Activated T-helper 2 cell treated with anti-CD3 and anti-CD28 coated beads, Interferon-gamma antibody, Interleukin-2, Interleukin-4, amounts not matched to agents 10 μg/mL and 5 μg/mL and 100 μg/mL, durations not matched to agents 14 hours and 24 hours and 36 hours (primary cell): ENCODE measurements around the gene SMPD3. TPM values are rescaled to one million over a fixed set of nuclear protein-coding genes. Genes with fewer than 3 reads are reported as not detected.

Experiments used
- DNase-seq: peaks from one replicate; pipeline ENCODE4 v3.0.0; 2021; ENCODE audit warnings: low spot score
- H3K27ac Mint-ChIP-seq: one replicate; pipeline ENCODE4 v1.8.0; 2021; ENCODE audit warnings: mixed read lengths
- H3K27me3 Mint-ChIP-seq: one replicate; pipeline ENCODE4 v1.8.0; 2021; ENCODE audit warnings: low read depth, mixed read lengths
- H3K36me3 Mint-ChIP-seq: one replicate; pipeline ENCODE4 v1.8.0; 2021; ENCODE audit warnings: low read depth, mixed read lengths
- H3K4me1 Mint-ChIP-seq: one replicate; pipeline ENCODE4 v1.8.0; 2021; ENCODE audit warnings: low read depth, mixed read lengths
- H3K4me3 Mint-ChIP-seq: one replicate; pipeline ENCODE4 v1.8.0; 2021; ENCODE audit warnings: low read depth, mild to moderate bottlenecking, moderate library complexity, mixed read lengths
- H3K9me3 Mint-ChIP-seq: one replicate; pipeline ENCODE4 v1.8.0; 2021; ENCODE audit warnings: mixed read lengths
- intact Hi-C: fragments of 100-400 bp; cut with micrococcal nuclease; formaldehyde crosslinking; loops from one replicate; pipeline ENCODE4 v1.15.1; 2023
- total RNA-seq: library from RNA; stranded (reverse); gene quantifications from 2 replicates; pipeline ENCODE4 v1.2.3, GENCODE V29; 2022

SMPD3 gene
- total RNA-seq, 1 donor from 2014 or later = 0.07 TPM

GRCh38 chr16:68423771-68424170, 24.5 kb downstream of the SMPD3 start:
- Mint-ChIP-seq H3K4me3 (no peak overlapping the region), H3K27me3 (peaks cover 31% of the 10 kb centered on the region), H3K27ac (no peak overlapping the region), H3K36me3 (no peaks in the 10 kb centered on the region), H3K9me3 (no peaks in the 10 kb centered on the region), H3K4me1 (peaks cover 6% of the 10 kb centered on the region)
- no peak for DNase-seq
- intact Hi-C loops = no loop called here

DNA sequence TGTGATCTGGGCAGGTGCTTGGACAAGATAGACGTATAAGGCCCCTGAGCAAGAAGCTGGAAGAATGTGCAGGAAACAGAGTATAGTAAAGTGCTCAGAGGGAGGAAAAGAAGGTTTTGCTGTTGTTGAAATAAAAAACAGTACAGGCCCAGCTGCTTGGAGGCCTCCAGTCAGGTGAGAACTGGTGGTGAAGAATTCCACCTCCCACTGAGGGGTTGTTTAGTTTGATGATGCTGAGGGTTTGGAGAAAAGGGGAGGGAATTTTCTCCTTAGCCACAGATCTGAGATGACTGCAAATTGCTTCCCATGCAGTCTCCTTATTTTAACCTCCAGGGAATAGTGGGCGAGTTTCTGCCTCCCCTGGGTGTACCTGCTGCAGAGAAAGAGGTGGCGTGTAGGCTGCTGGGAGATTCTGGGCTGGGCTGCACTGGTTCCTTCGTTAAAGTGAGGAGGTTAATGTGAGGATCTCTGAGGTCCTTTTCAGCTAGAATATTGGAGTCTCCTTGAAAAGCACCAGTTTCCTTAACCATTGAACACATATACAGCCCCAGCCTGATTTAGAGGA, 25.8 kb downstream of the SMPD3 start:
- no peak for DNase-seq
- intact Hi-C loops = no loop called here
- Mint-ChIP-seq H3K27me3 (peaks cover 26% of the 10 kb centered on the region), H3K27ac (no peak overlapping the region), H3K9me3 (no peaks in the 10 kb centered on the region), H3K4me3 (no peak overlapping the region), H3K36me3 (no peaks in the 10 kb centered on the region), H3K4me1 (peaks cover 19% of the 10 kb centered on the region)

- no peak for DNase-seq
- no peak overlapping the region for H3K27ac Mint-ChIP-seq
- peaks cover 26% of the 10 kb centered on the region for H3K4me1 Mint-ChIP-seq
- H3K9me3 Mint-ChIP-seq = no peaks in the 10 kb centered on the region
- H3K27me3 Mint-ChIP-seq = peaks cover 21% of the 10 kb centered on the region
- no peaks in the 10 kb centered on the region for H3K36me3 Mint-ChIP-seq
- H3K4me3 Mint-ChIP-seq = no peak overlapping the region
- intact Hi-C loops = no loop called here
Observed at GRCh38 chr16:68421076-68421475, 27.2 kb downstream of the SMPD3 start.

DNA sequence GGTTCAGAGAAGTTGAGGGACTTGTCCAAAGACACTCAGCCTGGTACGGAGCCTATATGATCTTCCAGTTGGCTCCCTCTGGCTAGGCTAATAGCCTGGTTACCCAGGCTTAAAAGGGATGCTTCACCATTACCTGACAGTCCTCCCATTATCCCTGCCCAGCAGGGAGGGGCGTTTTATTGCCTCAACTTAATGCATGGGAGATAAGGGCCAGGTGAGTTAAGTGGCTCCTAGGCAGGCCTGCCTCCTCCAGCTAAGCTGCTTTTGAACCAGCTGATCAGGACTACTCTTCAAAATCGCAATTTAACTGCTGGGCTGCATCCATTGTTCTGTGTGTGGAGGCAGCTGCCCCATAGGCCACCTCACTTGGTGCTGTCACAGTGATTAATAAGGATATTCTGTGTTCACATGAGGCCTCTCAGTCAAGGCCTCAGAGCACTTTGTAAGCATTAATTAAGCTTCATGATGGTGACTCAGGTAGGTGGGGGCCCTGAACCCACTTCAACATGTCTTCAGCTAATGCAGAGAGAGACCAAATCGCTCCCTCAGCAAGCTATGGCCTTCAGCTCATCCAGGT, 27.9 kb downstream of the SMPD3 start:
- Mint-ChIP-seq H3K27ac (no peak overlapping the region), H3K9me3 (no peaks in the 10 kb centered on the region), H3K36me3 (no peaks in the 10 kb centered on the region), H3K4me1 (peaks cover 26% of the 10 kb centered on the region), H3K27me3 (peaks cover 15% of the 10 kb centered on the region), H3K4me3 (no peak overlapping the region)
- intact Hi-C loops = no loop called here
- no peak for DNase-seq

GRCh38 chr16:68417711-68418301, 30.5 kb downstream of the SMPD3 start:
- peak; percentile 78 for DNase-seq
- H3K36me3 Mint-ChIP-seq = no peaks in the 10 kb centered on the region
- H3K27me3 Mint-ChIP-seq = peaks cover 20% of the 10 kb centered on the region
- H3K4me1 Mint-ChIP-seq = peaks cover 26% of the 10 kb centered on the region
- no peaks in the 10 kb centered on the region for H3K9me3 Mint-ChIP-seq
- intact Hi-C loops = loop anchor here (1.0 kb wide), 1 partner anchor 30 kb away; the partner anchor contains the start of gene SMPD3
- H3K27ac Mint-ChIP-seq = peak overlapping the region; percentile 72
- H3K4me3 Mint-ChIP-seq = peak overlapping the region; percentile 48

DNA sequence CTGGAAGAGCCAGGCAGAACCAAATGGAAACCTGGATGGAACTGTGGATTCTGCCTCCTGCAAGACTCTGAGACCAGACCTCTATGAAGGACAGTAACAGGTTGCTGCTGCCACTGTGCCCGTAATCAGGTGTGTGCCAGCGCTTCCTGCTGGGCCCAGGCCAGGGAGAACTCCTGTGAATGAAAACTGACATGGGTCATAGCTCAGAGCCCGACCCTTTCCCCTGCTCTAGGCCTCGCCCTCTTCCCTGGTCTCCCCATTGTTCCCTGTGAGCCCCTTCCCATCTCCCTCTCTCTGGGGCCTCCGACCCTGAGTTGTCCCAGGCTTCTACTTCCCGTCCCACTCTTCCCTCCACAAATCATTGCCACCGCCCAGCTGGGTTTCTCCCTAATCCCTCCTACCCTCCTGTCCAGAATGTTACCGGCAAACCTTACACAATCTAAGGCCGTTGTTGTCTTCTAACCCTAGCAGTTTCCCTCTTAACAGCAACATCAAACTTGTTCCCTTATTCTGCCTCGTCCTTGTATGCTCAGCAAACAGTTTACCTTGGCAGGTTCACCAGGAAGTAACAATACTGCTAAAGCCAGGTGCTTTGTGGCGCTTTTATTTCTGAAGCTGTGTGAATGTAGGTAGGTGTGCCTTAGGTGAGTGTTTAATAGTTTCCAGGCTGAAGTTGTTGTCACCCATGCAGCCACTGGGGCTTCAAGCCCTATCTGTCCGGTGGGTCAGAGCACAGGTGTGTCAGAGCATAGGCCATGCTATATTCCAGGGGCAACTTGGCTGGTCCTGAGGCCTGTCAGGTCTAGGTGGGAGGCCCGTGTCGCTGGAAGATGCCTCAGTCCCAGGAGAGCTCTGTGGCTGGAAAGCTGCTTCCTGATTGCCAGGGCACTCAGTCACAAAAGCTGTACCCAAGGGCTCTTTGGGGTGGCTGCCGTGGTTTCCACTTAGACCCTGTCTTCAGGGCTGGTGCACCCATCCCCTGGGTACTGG, 32.0 kb downstream of the SMPD3 start:
- peaks cover 23% of the 10 kb centered on the region for H3K27me3 Mint-ChIP-seq

GRCh38 chr16:68414581-68414980, 33.7 kb downstream of the SMPD3 start:
- Mint-ChIP-seq H3K4me3 (no peak overlapping the region), H3K36me3 (no peaks in the 10 kb centered on the region), H3K9me3 (no peaks in the 10 kb centered on the region), H3K27ac (no peak overlapping the region), H3K27me3 (peaks cover 27% of the 10 kb centered on the region), H3K4me1 (peaks cover 29% of the 10 kb centered on the region)
- no peak for DNase-seq
- intact Hi-C loops = no loop called here

More for the DNA sequence above, 32.0 kb downstream of the SMPD3 start:
- intact Hi-C loops = no loop called here
- Mint-ChIP-seq H3K4me1 (peaks cover 27% of the 10 kb centered on the region), H3K27ac (no peak overlapping the region), H3K9me3 (no peaks in the 10 kb centered on the region), H3K36me3 (no peaks in the 10 kb centered on the region), H3K4me3 (no peak overlapping the region)
- no peak for DNase-seq

GRCh38 chr16:68412061-68412460, 36.2 kb downstream of the SMPD3 start:
- no peaks in the 10 kb centered on the region for H3K36me3 Mint-ChIP-seq

GRCh38 chr16:68411086-68411485, 37.2 kb downstream of the SMPD3 start:
- H3K9me3 Mint-ChIP-seq = no peaks in the 10 kb centered on the region
- no peak overlapping the region for H3K4me3 Mint-ChIP-seq
- intact Hi-C loops = no loop called here
- H3K36me3 Mint-ChIP-seq = no peaks in the 10 kb centered on the region
- H3K4me1 Mint-ChIP-seq = peaks cover 3% of the 10 kb centered on the region
- H3K27ac Mint-ChIP-seq = no peak overlapping the region
- peaks cover 42% of the 10 kb centered on the region for H3K27me3 Mint-ChIP-seq
- DNase-seq = no peak

More at GRCh38 chr16:68412061-68412460, 36.2 kb downstream of the SMPD3 start:
- intact Hi-C loops = no loop called here
- no peak overlapping the region for H3K4me3 Mint-ChIP-seq
- no peak overlapping the region for H3K27ac Mint-ChIP-seq
- H3K9me3 Mint-ChIP-seq = no peaks in the 10 kb centered on the region
- DNase-seq = no peak
- H3K4me1 Mint-ChIP-seq = peaks cover 6% of the 10 kb centered on the region
- H3K27me3 Mint-ChIP-seq = peaks cover 36% of the 10 kb centered on the region

GRCh38 chr16:68408967-68409366, 39.3 kb downstream of the SMPD3 start:
- DNase-seq = no peak
- H3K4me3 Mint-ChIP-seq = no peak overlapping the region
- peaks cover 3% of the 10 kb centered on the region for H3K4me1 Mint-ChIP-seq
- H3K9me3 Mint-ChIP-seq = no peaks in the 10 kb centered on the region
- intact Hi-C loops = no loop called here
- H3K27me3 Mint-ChIP-seq = peaks cover 37% of the 10 kb centered on the region
- H3K27ac Mint-ChIP-seq = no peak overlapping the region
- H3K36me3 Mint-ChIP-seq = no peaks in the 10 kb centered on the region

DNA sequence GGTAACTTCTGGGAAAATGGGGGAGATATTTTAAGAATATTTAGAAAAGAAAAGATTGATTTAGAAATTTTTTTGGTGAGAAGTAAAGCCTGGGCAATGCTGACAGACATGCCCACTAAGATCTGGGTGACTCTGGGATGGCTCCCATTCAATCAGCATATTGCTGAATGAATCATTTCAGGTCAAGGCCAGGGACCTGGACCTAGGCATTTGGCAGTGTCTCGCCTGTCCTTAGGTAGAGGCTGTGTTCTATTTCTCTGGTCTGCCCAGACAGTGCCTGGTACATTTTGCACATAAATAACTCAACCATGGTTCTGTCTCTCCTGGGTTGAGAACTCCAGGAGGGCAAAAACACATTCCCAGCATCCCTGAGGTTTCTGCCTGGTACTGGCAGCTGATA, 39.9 kb downstream of the SMPD3 start:
- H3K4me3 Mint-ChIP-seq = no peak overlapping the region
- no peaks in the 10 kb centered on the region for H3K36me3 Mint-ChIP-seq
- peaks cover 3% of the 10 kb centered on the region for H3K4me1 Mint-ChIP-seq
- H3K9me3 Mint-ChIP-seq = no peaks in the 10 kb centered on the region
- peaks cover 32% of the 10 kb centered on the region for H3K27me3 Mint-ChIP-seq
- no peak overlapping the region for H3K27ac Mint-ChIP-seq
- DNase-seq = no peak
- intact Hi-C loops = no loop called here

DNA sequence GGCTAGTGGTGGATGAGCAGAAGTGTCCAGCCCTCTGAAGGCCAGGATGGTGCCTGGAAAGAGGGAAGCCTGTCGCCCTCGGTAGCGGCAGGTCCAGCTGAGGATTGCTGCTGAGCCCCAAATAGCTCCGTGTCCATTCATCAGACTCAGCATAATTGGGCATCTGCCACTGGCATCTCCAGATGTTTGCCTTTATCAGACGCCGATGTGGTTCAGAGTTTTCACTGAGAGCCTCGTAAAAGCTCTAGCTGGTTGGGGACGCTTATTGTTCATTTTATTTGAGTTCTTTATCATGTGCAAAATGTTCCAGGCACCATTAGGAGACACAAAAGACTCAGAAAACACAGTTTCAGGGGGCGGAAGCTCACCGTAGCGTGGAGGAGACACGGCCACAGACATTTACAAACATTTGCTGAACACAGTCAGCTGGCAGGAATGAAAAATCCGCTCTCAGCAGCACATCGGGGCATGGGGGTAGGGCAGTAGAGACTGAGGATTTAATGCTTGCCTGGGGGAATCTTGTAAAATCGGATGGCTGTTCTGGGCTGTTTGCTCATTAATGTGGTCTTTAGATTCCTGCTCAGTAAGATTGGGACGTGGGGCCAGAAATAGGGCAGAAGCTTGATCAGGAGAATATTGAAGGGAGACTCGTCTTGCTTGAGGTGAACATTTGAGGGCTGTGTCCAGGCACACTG, 41.7 kb downstream of the SMPD3 start:
- Mint-ChIP-seq H3K27me3 (peaks cover 26% of the 10 kb centered on the region), H3K9me3 (no peaks in the 10 kb centered on the region), H3K4me1 (peaks cover 7% of the 10 kb centered on the region), H3K27ac (no peak overlapping the region), H3K36me3 (no peaks in the 10 kb centered on the region), H3K4me3 (no peak overlapping the region)
- DNase-seq = no peak
- intact Hi-C loops = no loop called here
